Astrocyte (in vitro differentiated cells and primary cell): ENCODE results near the gene EXOC3. TPM values are rescaled to one million over a fixed set of nuclear protein-coding genes. Genes with fewer than 3 reads are reported as not detected.

Experiments used
- DNase-seq: peaks from one replicate; pipeline ENCODE4 v3.0.0-alpha.2; 2010; ENCODE audit warnings: low read depth
- FAIRE-seq: peaks from 2 replicates; lab custom pipeline; 2011; peaks lifted over from hg19 to GRCh38; lab: Jason Lieb, UNC
- H2AFZ ChIP-seq: 2 replicates; pipeline ENCODE4 v1.6.0; 2012; ENCODE audit warnings: low read depth, low read length, inconsistent platforms
- H3K27ac ChIP-seq: 2 replicates; pipeline ENCODE4 v1.5.1; 2011; ENCODE audit warnings: low read depth, low read length, inconsistent platforms
- H3K27me3 ChIP-seq: 2 replicates; pipeline ENCODE4 v1.6.0; 2011; ENCODE audit warnings: low read length, inconsistent platforms; ENCODE audit not compliant: insufficient read depth
- H3K36me3 ChIP-seq: 2 replicates; pipeline ENCODE4 v1.5.1; 2011; ENCODE audit warnings: low read length, inconsistent platforms; ENCODE audit not compliant: insufficient read depth
- H3K4me1 ChIP-seq: 2 replicates; pipeline ENCODE4 v1.5.1; 2011; ENCODE audit warnings: low read length, inconsistent platforms; ENCODE audit not compliant: insufficient read depth
- H3K4me2 ChIP-seq: 2 replicates; pipeline ENCODE4 v1.6.0; 2012; ENCODE audit warnings: low read length, inconsistent platforms
- H3K4me3 ChIP-seq: 2 replicates; pipeline ENCODE4 v1.5.1; 2011; ENCODE audit warnings: low read depth, mild to moderate bottlenecking, low read length, inconsistent platforms; ENCODE audit not compliant: insufficient read depth
- H3K79me2 ChIP-seq: 2 replicates; pipeline ENCODE4 v1.6.0; 2012; ENCODE audit warnings: mild to moderate bottlenecking, low read length, inconsistent platforms; ENCODE audit not compliant: insufficient read depth
- H3K9ac ChIP-seq: 2 replicates; pipeline ENCODE4 v1.6.0; 2012; ENCODE audit warnings: mild to moderate bottlenecking, low read length, inconsistent platforms
- H3K9me3 ChIP-seq: 2 replicates; pipeline ENCODE4 v1.5.1; 2012; ENCODE audit warnings: low read depth, mild to moderate bottlenecking, low read length, inconsistent platforms; ENCODE audit not compliant: insufficient read depth
- H4K20me1 ChIP-seq: 2 replicates; pipeline ENCODE4 v1.6.0; 2012; ENCODE audit warnings: low read length, inconsistent platforms; ENCODE audit not compliant: insufficient read depth
- H3K27ac Mint-ChIP-seq: one replicate; pipeline ENCODE4 v1.8.0; 2021; ENCODE audit warnings: mild to moderate bottlenecking, mixed read lengths; ENCODE audit not compliant: unreplicated experiment
- H3K27me3 Mint-ChIP-seq: one replicate; pipeline ENCODE4 v1.8.0; 2021; ENCODE audit warnings: low read depth, mixed read lengths; ENCODE audit not compliant: unreplicated experiment
- H3K36me3 Mint-ChIP-seq: one replicate; pipeline ENCODE4 v1.8.0; 2021; ENCODE audit warnings: low read depth, mixed read lengths; ENCODE audit not compliant: unreplicated experiment
- H3K4me1 Mint-ChIP-seq: one replicate; pipeline ENCODE4 v1.8.0; 2021; ENCODE audit warnings: low read depth, mixed read lengths; ENCODE audit not compliant: unreplicated experiment
- H3K4me3 Mint-ChIP-seq: one replicate; pipeline ENCODE4 v1.8.0; 2021; ENCODE audit warnings: mild to moderate bottlenecking, moderate library complexity, mixed read lengths; ENCODE audit not compliant: unreplicated experiment
- H3K9me3 Mint-ChIP-seq: one replicate; pipeline ENCODE4 v1.8.0; 2021; ENCODE audit warnings: mild to moderate bottlenecking, mixed read lengths; ENCODE audit not compliant: unreplicated experiment
- EZH2 ChIP-seq: IDR thresholded peaks from 2 replicates; pipeline ENCODE4 v1.6.1; 2012; ENCODE audit warnings: mild to moderate bottlenecking, low read length, inconsistent platforms; ENCODE audit not compliant: insufficient read depth
- total RNA-seq: library from RNA; stranded (reverse); gene quantifications from 2 replicates; pipeline ENCODE4 v1.2.1, GENCODE V29; 2021
- TF ChIP-seq, protein P1 (sequence below): IDR thresholded peaks from 2 replicates; pipeline ENCODE4 v1.5.1; 2011; ENCODE audit warnings: low read depth, mild to moderate bottlenecking, inconsistent platforms, low read length, moderate library complexity; ENCODE audit not compliant: insufficient read depth

Gene EXOC3
- total RNA-seq, 1 donor from 2014 or later: 37.9 TPM

DNA sequence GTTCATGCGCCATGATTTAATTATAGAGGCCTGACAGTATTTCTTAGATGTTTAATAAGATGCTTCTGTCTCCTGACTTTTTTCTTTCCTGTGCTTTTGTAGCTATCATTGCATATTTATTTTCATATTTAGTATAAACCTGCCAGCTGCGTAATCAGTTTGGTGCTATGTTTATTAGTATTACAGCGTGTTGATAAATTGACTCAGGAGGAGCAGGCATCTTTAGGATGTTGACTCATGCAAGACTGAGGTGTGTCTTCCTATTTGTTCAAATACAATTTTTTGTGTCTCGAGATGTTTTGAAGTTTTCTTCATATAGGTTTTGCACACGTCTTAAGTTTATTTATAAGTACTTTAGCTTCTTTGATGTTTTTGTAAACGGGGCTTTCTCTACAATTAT, 35.9 kb upstream of the EXOC3 start:
- peaks cover 8% of the 10 kb centered on the region for H3K36me3 Mint-ChIP-seq
- no peak overlapping the region for H3K27ac ChIP-seq
- no peak overlapping the region for H3K4me3 Mint-ChIP-seq
- no peaks in the 10 kb centered on the region for H3K79me2 ChIP-seq
- no peak overlapping the region for H3K4me2 ChIP-seq
- peaks cover 3% of the 10 kb centered on the region for H3K9me3 Mint-ChIP-seq
- no peak overlapping the region for H3K27ac Mint-ChIP-seq
- DNase-seq (no peak), FAIRE-seq (no peak)
- no peaks in the 10 kb centered on the region for H3K36me3 ChIP-seq
- peaks cover 6% of the 10 kb centered on the region for H3K4me1 Mint-ChIP-seq
- TF ChIP-seq, protein P1, sequence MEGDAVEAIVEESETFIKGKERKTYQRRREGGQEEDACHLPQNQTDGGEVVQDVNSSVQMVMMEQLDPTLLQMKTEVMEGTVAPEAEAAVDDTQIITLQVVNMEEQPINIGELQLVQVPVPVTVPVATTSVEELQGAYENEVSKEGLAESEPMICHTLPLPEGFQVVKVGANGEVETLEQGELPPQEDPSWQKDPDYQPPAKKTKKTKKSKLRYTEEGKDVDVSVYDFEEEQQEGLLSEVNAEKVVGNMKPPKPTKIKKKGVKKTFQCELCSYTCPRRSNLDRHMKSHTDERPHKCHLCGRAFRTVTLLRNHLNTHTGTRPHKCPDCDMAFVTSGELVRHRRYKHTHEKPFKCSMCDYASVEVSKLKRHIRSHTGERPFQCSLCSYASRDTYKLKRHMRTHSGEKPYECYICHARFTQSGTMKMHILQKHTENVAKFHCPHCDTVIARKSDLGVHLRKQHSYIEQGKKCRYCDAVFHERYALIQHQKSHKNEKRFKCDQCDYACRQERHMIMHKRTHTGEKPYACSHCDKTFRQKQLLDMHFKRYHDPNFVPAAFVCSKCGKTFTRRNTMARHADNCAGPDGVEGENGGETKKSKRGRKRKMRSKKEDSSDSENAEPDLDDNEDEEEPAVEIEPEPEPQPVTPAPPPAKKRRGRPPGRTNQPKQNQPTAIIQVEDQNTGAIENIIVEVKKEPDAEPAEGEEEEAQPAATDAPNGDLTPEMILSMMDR: no peak
- TF ChIP-seq EZH2: no peak
- H3K27me3 Mint-ChIP-seq: peaks cover 8% of the 10 kb centered on the region
- no peak overlapping the region for H3K9ac ChIP-seq
- H3K4me1 ChIP-seq: no peaks in the 10 kb centered on the region
- H3K27me3 ChIP-seq: no peaks in the 10 kb centered on the region
- no peak overlapping the region for H3K4me3 ChIP-seq
- H2AFZ ChIP-seq: no peak overlapping the region
- no peaks in the 10 kb centered on the region for H3K9me3 ChIP-seq
- no peaks in the 10 kb centered on the region for H4K20me1 ChIP-seq

DNA sequence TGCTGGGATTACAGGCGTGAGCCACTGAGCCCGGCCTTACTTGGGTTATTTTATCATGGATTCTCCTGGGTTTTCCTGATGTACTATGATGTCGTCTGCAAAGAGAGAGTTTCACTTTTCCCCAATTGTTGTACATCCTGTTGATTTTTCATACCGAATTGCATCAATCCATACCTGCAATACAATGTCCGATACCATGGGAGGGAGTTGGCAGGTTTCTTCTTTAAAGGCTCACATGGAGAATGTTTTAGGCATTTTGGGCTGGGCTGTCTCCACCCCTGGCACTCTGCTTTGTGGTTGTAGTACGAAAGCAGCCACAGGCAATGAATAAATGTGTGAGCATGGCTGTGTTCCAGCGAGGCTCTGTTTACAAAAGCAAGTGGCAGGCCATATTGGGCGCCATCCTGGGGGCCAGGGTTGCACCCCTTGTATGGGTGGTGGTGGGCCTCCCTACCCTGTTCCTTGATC, 35.1 kb upstream of the EXOC3 start:
- Histone ChIP-seq H3K4me3 (no peak overlapping the region), H3K27me3 (no peaks in the 10 kb centered on the region), H2AFZ (no peak overlapping the region), H3K79me2 (no peaks in the 10 kb centered on the region), H4K20me1 (no peaks in the 10 kb centered on the region), H3K36me3 (no peaks in the 10 kb centered on the region), H3K4me1 (no peaks in the 10 kb centered on the region), H3K4me2 (no peak overlapping the region), H3K27ac (no peak overlapping the region), H3K9me3 (no peaks in the 10 kb centered on the region), H3K9ac (no peak overlapping the region)
- peaks cover 2% of the 10 kb centered on the region for H3K9me3 Mint-ChIP-seq
- no peak overlapping the region for H3K27ac Mint-ChIP-seq
- H3K4me1 Mint-ChIP-seq: peaks cover 11% of the 10 kb centered on the region
- peaks cover 7% of the 10 kb centered on the region for H3K27me3 Mint-ChIP-seq
- TF ChIP-seq, protein P1: no peak
- no peak for TF ChIP-seq EZH2
- H3K36me3 Mint-ChIP-seq: peaks cover 6% of the 10 kb centered on the region
- no peak for FAIRE-seq
- no peak overlapping the region for H3K4me3 Mint-ChIP-seq
- DNase-seq: no peak

DNA sequence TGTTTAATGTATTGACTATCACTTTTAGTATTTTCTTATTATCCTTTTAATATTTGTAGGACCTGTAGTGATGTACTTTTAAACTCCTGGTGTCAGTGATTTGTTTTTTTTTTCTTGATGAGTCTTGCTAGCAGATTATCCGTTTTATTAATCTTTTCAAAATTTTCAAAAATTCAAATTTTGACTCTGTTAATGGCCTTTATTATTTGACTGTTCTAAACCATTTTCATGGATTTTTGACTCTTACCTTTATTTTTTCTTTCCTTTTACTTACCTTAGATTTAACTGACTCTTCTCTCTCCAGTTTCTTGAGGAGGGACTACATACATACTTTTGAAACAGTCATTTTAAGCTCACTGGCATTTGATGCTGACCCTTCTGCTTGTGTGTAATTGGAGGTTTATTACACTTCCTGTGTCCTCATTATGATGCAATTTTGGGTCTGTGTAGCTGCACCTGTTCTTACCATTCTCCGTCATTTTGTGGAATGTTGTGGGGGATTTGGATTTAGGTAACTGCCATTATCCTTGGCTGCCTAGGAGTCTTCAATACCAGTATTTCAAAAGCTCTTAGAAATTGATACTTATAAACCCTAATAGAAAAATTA, 32.0 kb upstream of the EXOC3 start:
- peaks cover 1% of the 10 kb centered on the region for H3K9me3 Mint-ChIP-seq
- peaks cover 2% of the 10 kb centered on the region for H3K36me3 Mint-ChIP-seq
- Histone ChIP-seq H3K27ac (no peak overlapping the region), H4K20me1 (no peaks in the 10 kb centered on the region), H3K4me1 (no peaks in the 10 kb centered on the region), H3K9me3 (no peaks in the 10 kb centered on the region), H3K36me3 (no peaks in the 10 kb centered on the region), H3K4me2 (no peak overlapping the region), H3K27me3 (no peaks in the 10 kb centered on the region), H3K9ac (no peak overlapping the region), H3K79me2 (peaks cover 3% of the 10 kb centered on the region), H2AFZ (no peak overlapping the region), H3K4me3 (no peak overlapping the region)
- H3K4me3 Mint-ChIP-seq: no peak overlapping the region
- FAIRE-seq (no peak), DNase-seq (no peak)
- peaks cover 1% of the 10 kb centered on the region for H3K27me3 Mint-ChIP-seq
- TF ChIP-seq, protein P1: no peak
- TF ChIP-seq EZH2: no peak
- H3K27ac Mint-ChIP-seq: no peak overlapping the region
- peaks cover 22% of the 10 kb centered on the region for H3K4me1 Mint-ChIP-seq
